Neural crest cell (in vitro differentiated cells): ENCODE measurements around the gene ATP5F1A. TPM values are rescaled to one million over a fixed set of nuclear protein-coding genes. Genes with fewer than 3 reads are reported as not detected.
"Not testable (repeated sequence)": the region's sequence is repeated elsewhere in the genome, so short reads cannot be mapped to it uniquely, and the experiment has no call there.

ENCODE experiments used
- DNase-seq: peaks from one replicate; pipeline ENCODE4 v3.0.0; 2021; ENCODE audit warnings: low read depth, mixed read lengths, low spot score
- H3K27ac Mint-ChIP-seq: one replicate; pipeline ENCODE4 v1.8.0; 2021; ENCODE audit warnings: mild to moderate bottlenecking, mixed read lengths; ENCODE audit not compliant: unreplicated experiment
- H3K27me3 Mint-ChIP-seq: 2 replicates; pipeline ENCODE4 v1.8.0; 2021; ENCODE audit warnings: low read depth, mild to moderate bottlenecking, mixed read lengths
- H3K36me3 Mint-ChIP-seq: 2 replicates; pipeline ENCODE4 v1.8.0; 2021; ENCODE audit warnings: low read depth, mild to moderate bottlenecking, mixed read lengths
- H3K4me1 Mint-ChIP-seq: 2 replicates; pipeline ENCODE4 v1.8.0; 2021; ENCODE audit warnings: mixed read lengths
- H3K4me3 Mint-ChIP-seq: one replicate; pipeline ENCODE4 v1.8.0; 2021; ENCODE audit warnings: mild to moderate bottlenecking, mixed read lengths
- H3K9me3 Mint-ChIP-seq: 2 replicates; pipeline ENCODE4 v1.8.0; 2021; ENCODE audit warnings: mixed read lengths
- CTCF ChIP-seq: fragments of 200-600 bp; sonication (generic); conservative IDR thresholded peaks from 2 replicates; pipeline ENCODE4 v1.5.0; 2021; ENCODE audit warnings: antibody characterized with exemption, mild to moderate bottlenecking
- total RNA-seq: library from RNA; stranded (reverse); gene quantifications from 2 replicates; pipeline ENCODE4 v1.2.1, GENCODE V29; 2021

Gene ATP5F1A
- total RNA-seq, 1 donor from 2014 or later = 508 TPM

GRCh38 chr18:46050268-46050667 lies 47.8 kb downstream of the ATP5F1A start:
- no peak overlapping the region for H3K27ac Mint-ChIP-seq
- no peaks in the 10 kb centered on the region for H3K4me1 Mint-ChIP-seq
- H3K4me3 Mint-ChIP-seq = no peak overlapping the region
- TF ChIP-seq CTCF = no peak
- H3K36me3 Mint-ChIP-seq = no peaks in the 10 kb centered on the region
- no peaks in the 10 kb centered on the region for H3K27me3 Mint-ChIP-seq
- no peak for DNase-seq
- H3K9me3 Mint-ChIP-seq = no peaks in the 10 kb centered on the region

GRCh38 chr18:46048641-46049040 lies 49.5 kb downstream of the ATP5F1A start:
- Mint-ChIP-seq H3K4me1 (no peaks in the 10 kb centered on the region), H3K9me3 (no peaks in the 10 kb centered on the region), H3K27ac (no peak overlapping the region), H3K36me3 (no peaks in the 10 kb centered on the region), H3K27me3 (no peaks in the 10 kb centered on the region), H3K4me3 (no peak overlapping the region)
- DNase-seq = no peak
- no peak for TF ChIP-seq CTCF

- H3K36me3 Mint-ChIP-seq, DNase-seq: not testable (repeated sequence)
Measured at GRCh38 chr18:46047369-46047768, 50.7 kb downstream of the ATP5F1A start.

GRCh38 chr18:46046688-46047087 lies 51.4 kb downstream of the ATP5F1A start:
- Mint-ChIP-seq H3K27me3 (no peaks in the 10 kb centered on the region), H3K9me3 (no peaks in the 10 kb centered on the region), H3K4me3 (no peak overlapping the region), H3K36me3 (no peaks in the 10 kb centered on the region), H3K4me1 (peaks cover 16% of the 10 kb centered on the region), H3K27ac (peak overlapping the region; percentile 12)
- TF ChIP-seq CTCF = no peak
- no peak for DNase-seq

More at GRCh38 chr18:46047369-46047768, 50.7 kb downstream of the ATP5F1A start:
- H3K27me3 Mint-ChIP-seq, H3K27ac Mint-ChIP-seq, H3K9me3 Mint-ChIP-seq, H3K4me3 Mint-ChIP-seq: not testable (repeated sequence)
- peaks cover 10% of the 10 kb centered on the region for H3K4me1 Mint-ChIP-seq

- H3K27ac Mint-ChIP-seq = no peak overlapping the region
- H3K36me3 Mint-ChIP-seq = no peaks in the 10 kb centered on the region
- no peaks in the 10 kb centered on the region for H3K9me3 Mint-ChIP-seq
- no peak for TF ChIP-seq CTCF
- peaks cover 16% of the 10 kb centered on the region for H3K4me1 Mint-ChIP-seq
- H3K27me3 Mint-ChIP-seq = no peaks in the 10 kb centered on the region
- no peak for DNase-seq
- H3K4me3 Mint-ChIP-seq = no peak overlapping the region
Measured at GRCh38 chr18:46046126-46046525, 52.0 kb downstream of the ATP5F1A start.

GRCh38 chr18:46042571-46043123 lies 55.4 kb downstream of the ATP5F1A start:
- Mint-ChIP-seq H3K4me1 (peaks cover 16% of the 10 kb centered on the region), H3K27me3 (no peaks in the 10 kb centered on the region), H3K27ac (no peak overlapping the region), H3K4me3 (no peak overlapping the region), H3K9me3 (no peaks in the 10 kb centered on the region), H3K36me3 (no peaks in the 10 kb centered on the region)
- no peak for DNase-seq
- no peak for TF ChIP-seq CTCF
